HG03159 (cell line): ENCODE data around the gene TRA2B.

Experiments used
- ATAC-seq: cut with Tn5 transposase; IDR thresholded peaks from one replicate; pipeline ENCODE4 v1.9.1; 2021; ENCODE audit warnings: mild to moderate bottlenecking, moderate library complexity; ENCODE audit not compliant: unreplicated experiment

TRA2B gene

DNA sequence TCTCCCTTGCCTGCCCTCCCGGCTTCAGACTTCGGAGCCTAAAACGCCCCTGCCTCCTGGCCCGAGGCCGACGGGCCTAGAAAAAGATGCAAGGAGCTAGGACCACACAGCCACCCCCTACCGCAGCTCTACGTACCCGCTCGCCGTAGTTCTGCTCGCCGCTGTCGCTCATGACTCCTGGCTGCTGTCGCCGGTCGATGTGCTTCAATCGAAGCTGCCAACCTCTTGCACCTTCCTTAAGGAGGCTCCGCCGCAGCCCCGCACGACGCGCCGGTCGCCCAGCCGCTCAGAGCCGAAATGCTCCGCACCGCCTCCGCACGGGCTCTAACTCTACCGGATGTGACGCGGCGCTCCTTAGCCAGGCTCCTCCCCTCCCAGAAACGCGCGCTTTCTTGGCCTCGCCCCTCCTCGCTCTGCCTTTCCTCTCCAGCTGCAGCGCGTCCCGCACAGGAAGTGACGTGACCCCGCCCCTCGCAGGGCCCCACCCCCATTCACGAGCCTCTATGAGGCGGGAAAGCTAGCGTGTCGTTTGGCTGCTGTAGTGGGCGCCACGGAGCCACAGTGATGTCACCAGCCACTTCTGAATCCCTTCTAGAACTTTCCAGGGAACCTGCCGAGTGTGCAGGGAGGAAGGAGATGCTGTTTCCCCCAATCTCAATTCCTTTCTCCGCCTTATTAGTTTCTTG, at the start of gene TRA2B:
Gene TRA2B (minus strand): TSS at position 326 of the 686 bp plus-strand sequence. CDS start 154 bp downstream, at position 172.
- peak; percentile 87 for ATAC-seq

DNA sequence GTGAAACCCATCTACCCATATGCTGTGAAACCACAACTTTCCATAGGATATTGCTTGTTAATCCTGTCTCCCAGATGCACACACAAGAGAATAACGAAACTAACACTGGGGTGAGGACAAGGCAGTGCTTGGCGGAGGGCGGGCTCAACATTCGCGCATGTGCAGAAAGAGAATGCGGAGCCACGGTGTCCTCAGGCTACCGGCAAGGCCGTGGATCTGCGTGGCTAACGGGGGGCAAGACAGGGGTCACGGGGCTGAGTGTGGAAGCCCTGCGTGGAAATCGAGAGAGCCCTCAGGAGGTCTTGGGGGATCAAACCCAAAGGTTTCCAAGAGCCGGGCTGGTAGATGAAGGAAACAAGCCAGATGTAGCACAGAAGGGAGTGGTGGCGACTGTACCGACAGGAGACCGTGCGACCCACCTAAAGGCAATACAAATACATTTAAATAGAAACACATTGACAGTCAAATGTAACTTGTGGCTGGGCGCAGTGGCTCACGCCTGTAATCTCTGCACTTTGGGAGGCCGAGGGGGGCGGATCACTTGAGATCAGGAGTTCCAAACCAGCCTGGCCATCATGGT, 48.5 kb upstream of the TRA2B start:
- ATAC-seq = no peak

- no peak for ATAC-seq
Measured at GRCh38 chr3:185984203-185984602, 46.4 kb upstream of the TRA2B start.

GRCh38 chr3:185983495-185984141, 45.8 kb upstream of the TRA2B start:
- ATAC-seq = no peak

DNA sequence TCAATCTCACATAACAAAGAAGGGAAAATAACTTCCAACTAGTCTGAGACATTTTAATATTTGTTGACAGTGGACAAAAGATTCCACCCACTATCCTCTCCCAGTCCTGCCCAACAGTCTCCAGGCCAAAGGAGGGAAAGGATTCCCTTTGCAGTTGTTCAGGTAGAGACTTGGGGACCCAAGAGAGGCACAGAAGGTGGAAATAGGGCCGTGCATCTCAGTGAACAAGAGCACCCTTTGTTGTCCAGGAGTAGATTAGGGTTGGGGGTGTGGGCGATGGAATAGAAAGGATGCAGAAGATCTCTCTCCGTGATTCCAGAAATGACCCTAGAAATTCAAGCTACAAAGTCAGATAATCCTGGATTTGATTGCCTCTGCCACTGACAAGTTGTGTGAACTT, 44.8 kb upstream of the TRA2B start:
- no peak for ATAC-seq

GRCh38 chr3:185981621-185982020, 43.8 kb upstream of the TRA2B start:
- no peak for ATAC-seq

DNA sequence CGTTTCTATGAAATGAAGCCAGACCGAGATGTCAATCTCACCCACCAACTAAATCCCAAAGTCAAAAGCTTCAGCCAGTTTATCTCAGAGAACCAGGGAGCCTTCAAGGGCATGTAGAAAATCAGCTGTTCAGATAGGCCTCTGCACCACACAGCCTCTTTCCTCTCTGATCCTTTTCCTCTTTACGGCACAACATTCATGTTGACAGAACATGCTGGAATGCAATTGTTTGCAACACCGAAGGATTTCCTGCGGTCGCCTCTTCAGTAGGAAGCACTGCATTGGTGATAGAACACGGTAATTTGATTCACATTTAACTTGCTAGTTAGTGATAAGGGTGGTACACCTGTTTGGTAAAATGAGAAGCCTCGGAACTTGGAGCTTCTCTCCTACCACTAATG, 41.9 kb upstream of the TRA2B start:
- ATAC-seq = no peak

- ATAC-seq = no peak
Measured at GRCh38 chr3:185978516-185978915, 40.7 kb upstream of the TRA2B start.

DNA sequence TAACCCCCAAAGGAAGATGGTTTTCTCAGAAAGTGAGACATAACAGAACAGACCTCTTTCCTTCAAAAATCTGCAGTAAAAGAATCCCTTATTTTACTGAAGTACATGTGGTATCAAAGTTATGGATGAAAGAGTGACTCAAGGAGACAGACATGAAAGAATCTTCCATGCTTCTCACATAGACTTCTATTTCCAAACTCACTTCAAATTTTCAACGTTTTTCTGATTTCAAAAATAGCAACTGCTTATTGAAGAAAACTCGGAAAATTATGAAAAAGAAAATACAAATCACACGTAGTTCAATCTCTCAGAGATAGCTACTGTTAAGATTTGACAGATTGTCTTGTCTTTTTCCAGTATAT, 39.8 kb upstream of the TRA2B start:
- ATAC-seq = no peak

GRCh38 chr3:185976977-185977678, 39.3 kb upstream of the TRA2B start:
- ATAC-seq = peak; percentile 79

DNA sequence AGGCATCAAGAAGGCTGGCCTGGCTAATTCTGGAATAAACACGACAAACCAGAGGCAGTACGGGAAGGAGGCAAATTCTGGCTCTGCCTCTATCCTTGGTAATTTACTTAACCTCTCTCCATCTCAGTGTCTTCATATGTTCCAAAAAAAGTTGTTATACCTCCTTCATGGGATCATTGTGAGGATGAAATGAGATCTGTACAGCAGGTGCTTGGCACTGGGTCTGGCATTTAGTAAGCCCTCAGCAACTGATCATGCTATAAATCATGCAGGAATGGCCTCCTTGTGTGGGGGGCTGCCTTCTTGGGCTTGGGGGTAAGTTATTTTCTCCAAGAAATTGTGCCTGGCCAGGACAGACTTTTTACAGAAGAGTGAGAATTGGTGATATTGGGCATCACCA, 38.3 kb upstream of the TRA2B start:
- ATAC-seq = no peak

- ATAC-seq = no peak
Measured at GRCh38 chr3:185971579-185971978, 33.8 kb upstream of the TRA2B start.

GRCh38 chr3:185968168-185968567, 30.4 kb upstream of the TRA2B start:
- ATAC-seq = no peak

- no peak for ATAC-seq
Measured at GRCh38 chr3:185966655-185967054, 28.8 kb upstream of the TRA2B start.

DNA sequence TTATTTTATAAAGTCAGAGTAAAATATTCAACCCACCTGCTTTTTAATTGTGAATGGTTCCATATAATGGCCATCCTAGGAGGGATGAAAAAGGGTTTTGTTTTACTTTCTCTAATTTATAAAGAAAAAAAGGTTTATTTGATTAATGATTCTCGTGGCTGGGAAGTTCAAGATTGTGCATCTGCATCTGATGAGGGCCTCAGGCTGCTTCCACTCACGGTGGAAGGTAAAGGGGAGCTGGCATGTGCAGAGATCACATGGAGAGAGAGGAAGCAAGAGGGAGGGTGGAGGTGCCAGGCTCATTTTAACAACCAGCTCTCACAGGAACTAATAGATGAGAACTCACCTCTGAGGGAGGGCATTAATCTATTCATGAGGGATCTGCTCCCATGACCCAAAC, 27.7 kb upstream of the TRA2B start:
- no peak for ATAC-seq

- no peak for ATAC-seq
Measured at GRCh38 chr3:185961675-185962232, 23.9 kb upstream of the TRA2B start.

GRCh38 chr3:185960522-185961288, 22.9 kb upstream of the TRA2B start:
- ATAC-seq = no peak

- no peak for ATAC-seq
Measured at GRCh38 chr3:185959609-185960521, 22.1 kb upstream of the TRA2B start.

DNA sequence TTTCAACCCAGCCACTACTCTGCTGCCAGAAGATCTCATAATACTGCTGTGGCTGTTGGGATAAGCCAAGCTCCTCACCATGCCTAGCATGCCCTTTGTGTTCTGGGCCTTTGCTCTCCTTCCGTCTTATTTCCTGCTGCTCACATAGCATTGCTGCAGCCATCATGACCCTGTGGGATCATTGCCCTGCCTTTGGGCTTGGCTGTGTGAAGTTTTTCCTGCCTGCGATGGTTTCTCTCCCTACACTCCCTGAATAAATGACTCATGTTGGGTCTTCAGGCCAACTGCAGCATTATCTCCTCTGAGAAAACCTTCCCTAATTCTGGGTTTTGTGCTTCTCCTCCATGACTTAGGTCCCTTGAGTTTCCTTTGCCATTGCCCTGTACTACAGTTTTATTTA, 20.8 kb upstream of the TRA2B start:
- ATAC-seq = no peak

GRCh38 chr3:185956244-185956643, 18.4 kb upstream of the TRA2B start:
- no peak for ATAC-seq
